C4-2B (cell line): Measurements from ENCODE around the gene UNKL.

Experiments used
- H3K27ac ChIP-seq: fragments of 450-650 bp; 2 replicates; pipeline ENCODE4 v1.5.1; 2017
- ZFX ChIP-seq: fragments of 450-650 bp; IDR thresholded peaks from 2 replicates; pipeline ENCODE4 v1.6.1; 2017
- TF ChIP-seq, protein P1 (sequence below): fragments of 450-650 bp; conservative IDR thresholded peaks from 2 replicates; pipeline ENCODE4 v1.5.1; 2017; ENCODE audit warnings: mild to moderate bottlenecking

UNKL gene

DNA sequence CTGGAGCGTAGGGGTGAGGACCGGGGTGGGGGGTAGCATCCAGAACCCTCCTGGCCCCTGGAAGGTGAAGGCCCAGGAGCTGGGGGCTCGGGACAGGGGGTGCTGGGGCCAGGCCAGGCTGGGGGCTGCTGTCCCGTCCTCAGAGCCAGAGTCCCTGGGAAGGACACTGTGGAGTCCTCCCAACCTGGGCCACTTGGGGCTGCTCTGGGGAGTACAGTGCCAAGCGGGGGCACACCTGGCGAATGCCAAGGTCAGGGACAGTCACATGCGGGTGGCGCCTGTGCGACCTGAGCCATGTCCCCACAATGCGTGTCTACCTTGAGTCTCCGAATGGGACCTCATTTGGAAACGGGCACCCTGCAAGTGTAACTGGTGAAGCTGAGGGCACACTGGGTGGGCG is 15.1 kb upstream of the UNKL start:
- TF ChIP-seq, protein P1, sequence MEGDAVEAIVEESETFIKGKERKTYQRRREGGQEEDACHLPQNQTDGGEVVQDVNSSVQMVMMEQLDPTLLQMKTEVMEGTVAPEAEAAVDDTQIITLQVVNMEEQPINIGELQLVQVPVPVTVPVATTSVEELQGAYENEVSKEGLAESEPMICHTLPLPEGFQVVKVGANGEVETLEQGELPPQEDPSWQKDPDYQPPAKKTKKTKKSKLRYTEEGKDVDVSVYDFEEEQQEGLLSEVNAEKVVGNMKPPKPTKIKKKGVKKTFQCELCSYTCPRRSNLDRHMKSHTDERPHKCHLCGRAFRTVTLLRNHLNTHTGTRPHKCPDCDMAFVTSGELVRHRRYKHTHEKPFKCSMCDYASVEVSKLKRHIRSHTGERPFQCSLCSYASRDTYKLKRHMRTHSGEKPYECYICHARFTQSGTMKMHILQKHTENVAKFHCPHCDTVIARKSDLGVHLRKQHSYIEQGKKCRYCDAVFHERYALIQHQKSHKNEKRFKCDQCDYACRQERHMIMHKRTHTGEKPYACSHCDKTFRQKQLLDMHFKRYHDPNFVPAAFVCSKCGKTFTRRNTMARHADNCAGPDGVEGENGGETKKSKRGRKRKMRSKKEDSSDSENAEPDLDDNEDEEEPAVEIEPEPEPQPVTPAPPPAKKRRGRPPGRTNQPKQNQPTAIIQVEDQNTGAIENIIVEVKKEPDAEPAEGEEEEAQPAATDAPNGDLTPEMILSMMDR: no peak
- no peak for TF ChIP-seq ZFX
- peak overlapping the region; percentile 76; the same call in 1 of the 2 replicates for H3K27ac ChIP-seq

DNA sequence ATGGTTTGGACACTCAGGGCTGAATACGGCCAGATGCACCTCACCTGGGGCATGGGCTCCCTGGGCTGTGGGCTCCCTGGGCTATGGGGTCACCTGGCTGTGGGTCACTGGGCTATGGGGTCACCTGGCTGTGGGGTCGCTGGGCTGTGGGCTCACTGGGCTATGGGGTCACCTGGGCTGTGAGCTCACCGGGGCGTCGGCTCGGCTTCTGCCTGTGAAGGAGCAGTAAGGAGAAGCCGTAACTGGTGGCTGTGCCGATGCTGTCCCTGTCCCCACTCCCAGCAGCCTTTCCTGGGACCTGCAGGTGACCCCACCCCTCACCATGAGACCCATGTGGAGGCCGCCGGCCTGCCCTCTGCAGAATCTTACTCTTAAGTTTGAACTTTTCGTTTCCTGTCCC is 14.5 kb upstream of the UNKL start:
- no peak for TF ChIP-seq ZFX
- TF ChIP-seq, protein P1: no peak
- no peak overlapping the region; the same call in 1 of the 2 replicates for H3K27ac ChIP-seq

DNA sequence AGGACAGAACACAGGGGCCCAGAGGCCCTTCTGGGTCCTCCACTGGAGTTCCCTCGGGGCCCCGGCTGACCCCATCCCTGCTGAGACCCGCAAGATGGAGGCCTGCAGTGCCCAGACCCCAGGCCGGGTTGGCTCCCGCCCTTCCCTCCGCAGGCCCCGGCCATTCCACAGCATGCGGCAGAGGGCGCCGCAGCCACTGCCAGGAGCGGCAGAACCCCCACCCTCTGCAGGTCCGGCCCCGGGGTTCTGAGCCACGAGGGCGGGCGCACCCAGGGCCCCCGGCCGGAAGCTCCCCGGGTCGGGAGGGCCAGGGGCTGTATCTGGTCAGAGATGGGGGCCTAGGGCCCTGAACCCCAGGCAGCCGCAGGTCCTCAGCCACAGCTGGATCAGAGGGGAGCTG is 14.0 kb upstream of the UNKL start:
- no peak for TF ChIP-seq ZFX
- H3K27ac ChIP-seq: no peak overlapping the region; the same call in 1 of the 2 replicates

DNA sequence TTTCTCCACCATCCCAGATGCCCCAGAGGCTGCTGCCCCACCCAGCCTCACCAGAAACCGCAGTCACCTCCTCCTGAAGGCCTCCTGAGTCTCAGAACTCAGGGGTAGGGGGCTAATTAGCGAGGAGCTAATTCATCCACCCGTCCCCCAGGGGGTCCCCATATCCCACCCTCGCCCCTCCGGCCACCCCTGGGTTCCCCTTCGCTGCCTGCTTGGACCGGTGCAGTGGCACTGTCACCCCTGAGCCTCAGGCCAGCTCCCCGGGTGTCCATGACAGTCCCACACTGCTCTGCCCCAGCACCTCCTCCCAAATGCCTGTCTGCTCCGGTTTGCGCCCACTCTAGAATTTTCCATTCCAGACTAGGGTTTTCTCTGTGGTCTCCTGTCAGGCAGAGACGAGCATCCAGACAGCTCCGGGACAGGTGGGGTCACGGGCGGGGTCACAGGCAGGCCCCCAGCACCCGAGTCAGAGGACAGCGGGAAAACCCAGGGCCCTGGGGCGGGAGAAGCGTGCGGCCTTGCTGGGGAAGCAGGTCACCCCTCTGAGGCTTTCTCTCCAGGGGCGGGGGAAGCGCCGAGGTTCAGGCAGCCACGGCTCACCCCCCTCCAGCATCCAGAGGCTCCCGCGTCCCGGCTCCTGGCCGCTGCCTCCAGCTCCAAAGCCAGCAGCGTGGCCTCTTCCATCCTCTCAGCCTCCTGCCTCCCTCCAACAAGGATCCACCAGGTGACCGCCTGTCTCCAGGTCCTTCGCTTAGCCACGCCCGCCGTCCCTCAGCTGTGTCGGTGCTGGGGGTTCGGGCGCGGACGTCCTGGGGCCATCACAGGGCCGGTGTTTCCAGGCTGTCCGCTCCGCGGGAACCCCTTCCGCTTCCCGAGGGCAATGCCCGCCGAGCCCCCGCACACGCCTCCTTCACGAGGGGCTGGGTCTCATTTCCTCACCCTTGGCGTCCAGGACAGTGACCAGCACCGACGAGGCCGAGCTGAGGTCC is 13.3 kb upstream of the UNKL start:
- TF ChIP-seq, protein P1: no peak
- no peak for TF ChIP-seq ZFX
- H3K27ac ChIP-seq: no peak overlapping the region; the same call in 1 of the 2 replicates

DNA sequence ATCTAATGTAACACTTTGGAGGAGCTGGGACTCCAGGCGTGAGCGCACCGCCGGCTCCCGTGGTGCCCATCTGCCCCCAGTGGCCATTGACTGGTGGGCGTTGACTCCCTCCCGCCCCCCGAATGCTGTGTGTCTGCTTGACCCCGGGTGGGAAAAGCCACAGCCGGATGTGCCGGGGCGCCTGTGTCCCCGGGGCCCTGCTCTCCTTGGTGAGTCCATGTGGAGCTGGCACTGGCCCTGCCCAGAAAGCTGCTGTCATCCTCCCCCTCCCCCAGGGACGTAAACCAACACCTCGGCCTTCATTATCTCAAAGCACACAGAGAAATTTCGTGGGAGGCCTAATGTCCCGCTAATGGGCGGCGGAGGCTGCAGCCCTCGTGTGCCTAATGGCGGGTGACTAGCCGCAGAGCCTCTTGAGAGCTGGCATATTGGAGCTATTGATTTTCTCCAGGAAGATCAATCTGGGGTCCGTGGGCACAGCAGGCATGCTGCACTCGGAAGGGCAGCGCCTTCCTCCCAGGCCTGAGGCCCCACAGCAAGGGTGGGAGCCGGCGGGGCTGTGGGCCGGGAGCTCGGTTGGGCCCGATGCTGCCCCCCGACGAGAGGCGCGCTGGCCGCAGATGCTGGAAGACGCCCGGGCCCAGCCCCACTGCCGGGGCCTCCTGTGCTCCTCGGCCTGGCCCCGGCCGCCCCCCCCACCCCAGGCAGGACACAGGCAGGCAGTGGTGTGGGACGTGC is 12.4 kb upstream of the UNKL start:
- no peak overlapping the region for H3K27ac ChIP-seq
- TF ChIP-seq ZFX: no peak
- TF ChIP-seq, protein P1: no peak

DNA sequence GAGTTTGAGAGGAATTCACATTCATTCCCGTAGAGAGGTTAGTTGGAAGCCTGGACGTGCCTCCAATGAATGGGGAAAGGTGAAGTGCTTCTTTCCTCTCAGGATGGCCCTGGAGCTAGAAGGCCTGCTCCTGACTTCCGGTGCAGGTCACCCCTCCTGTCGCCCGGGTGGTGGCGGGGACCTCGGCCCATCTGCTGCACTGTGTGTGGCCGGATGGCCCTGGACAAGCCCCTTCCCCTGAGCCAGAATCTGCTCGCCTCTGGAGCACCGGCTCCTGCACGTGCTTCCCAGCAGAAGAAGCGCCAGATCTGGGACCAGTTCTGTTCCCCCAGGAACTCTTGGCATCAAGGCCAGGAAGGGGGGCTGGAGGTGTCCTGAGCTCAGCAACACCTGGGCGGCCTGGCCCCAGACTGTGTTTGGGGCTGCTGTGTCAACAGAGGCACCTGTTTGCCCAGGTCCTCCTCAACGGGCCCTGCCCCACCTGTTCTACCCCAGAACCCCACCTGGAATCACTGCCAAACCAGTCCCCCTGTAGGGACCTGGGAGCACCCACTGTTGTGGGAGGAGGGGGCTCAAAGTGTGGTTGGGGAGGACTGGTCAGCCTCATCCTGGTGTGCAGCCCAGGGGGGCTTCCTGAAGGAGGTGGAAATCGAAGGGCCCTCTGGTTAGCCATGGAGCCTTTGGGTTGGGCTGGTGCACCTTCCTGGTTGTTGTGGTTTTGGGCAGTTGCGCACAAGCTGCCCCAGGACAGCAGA is 11.3 kb upstream of the UNKL start:
- TF ChIP-seq, protein P1: no peak
- no peak for TF ChIP-seq ZFX
- H3K27ac ChIP-seq: no peak overlapping the region; the same call in 1 of the 2 replicates

DNA sequence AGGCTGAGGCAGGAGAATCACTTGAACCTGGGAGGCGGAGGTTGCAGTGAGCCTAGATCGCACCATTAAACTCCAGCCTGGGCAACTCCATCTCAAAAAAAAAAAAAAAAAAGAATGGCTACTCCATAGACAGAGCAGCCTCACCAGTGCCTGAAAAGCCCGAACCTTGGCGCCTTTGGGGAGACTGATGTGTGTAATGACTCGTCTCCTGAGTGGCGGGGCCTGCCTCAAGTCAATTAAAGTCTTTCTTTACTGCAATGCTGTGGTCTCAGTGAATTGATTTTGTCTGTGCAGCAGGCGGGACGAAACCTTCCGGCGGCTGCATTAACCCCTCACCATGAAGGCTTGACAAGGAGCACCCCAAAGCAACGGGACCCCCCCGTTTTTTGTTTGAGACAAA is 9.5 kb upstream of the UNKL start:
- H3K27ac ChIP-seq: 0 out of 2 replicates have a peak overlapping the region, but pooled peaks have one; percentile 1
- TF ChIP-seq, protein P1: no peak
- TF ChIP-seq ZFX: no peak
